ENCODE measurements around the gene TRIM64C.
"Not testable (repeated sequence)": the region's sequence is repeated elsewhere in the genome, so short reads cannot be mapped to it uniquely, and the experiment has no call there.

- TF ChIP-seq PCBP1 (IDR thresholded peaks at IDR 0.05; ENCODE audit: borderline replicate concordance, low read depth, low read length); MIER2 (CRISPR knock-in tag; IDR thresholded peaks at IDR 0.05); EP300 (IDR thresholded peaks at IDR 0.05; ENCODE audit: low read depth in 2 of 2, low read length in 2 of 2); EP300 (CRISPR knock-in tag; IDR thresholded peaks at IDR 0.05; ENCODE audit: borderline replicate concordance): not testable (repeated sequence)
Measured at GRCh38 chr11:49028523-49028922, 30.4 kb downstream of the TRIM64C start, which contains the start of gene TRIM49B.

Data from HepG2 (cell line).